CD4-positive, alpha-beta T cell treated with Interleukin-4 for 1 hour (primary cell): Measurements from ENCODE around the gene BPI.
"Not testable (repeated sequence)": the region's sequence is repeated elsewhere in the genome, so short reads cannot be mapped to it uniquely, and the experiment has no call there.

ENCODE experiments used
- DNase-seq, 2 donors: peaks; one replicate each; pipeline ENCODE4 v3.0.0-alpha.2; 2020 to 2022

BPI gene

DNA sequence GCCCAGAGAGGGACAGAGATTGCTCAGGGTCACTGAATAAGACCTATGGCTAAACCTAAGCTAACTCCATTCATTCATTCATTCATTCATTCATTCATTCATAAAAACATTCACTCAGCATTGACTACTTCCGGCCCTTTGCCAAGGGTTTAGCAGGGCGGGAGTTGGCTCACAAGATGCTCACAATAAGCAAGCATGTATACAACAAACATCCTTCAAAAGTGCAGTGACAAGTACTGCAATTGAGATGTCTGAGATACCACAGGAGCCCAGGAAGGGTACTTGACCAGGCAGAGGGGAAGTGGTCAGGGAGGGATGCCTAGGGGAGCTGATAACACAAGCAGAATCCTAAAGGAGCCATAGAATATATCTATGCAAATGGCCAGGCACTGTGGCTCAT lies 25.2 kb upstream of the BPI start:
- DNase-seq = no peak

- DNase-seq = not testable (repeated sequence)
These were observed 22.6 kb upstream of the BPI start for GRCh38 chr20:38281176-38281915.

DNA sequence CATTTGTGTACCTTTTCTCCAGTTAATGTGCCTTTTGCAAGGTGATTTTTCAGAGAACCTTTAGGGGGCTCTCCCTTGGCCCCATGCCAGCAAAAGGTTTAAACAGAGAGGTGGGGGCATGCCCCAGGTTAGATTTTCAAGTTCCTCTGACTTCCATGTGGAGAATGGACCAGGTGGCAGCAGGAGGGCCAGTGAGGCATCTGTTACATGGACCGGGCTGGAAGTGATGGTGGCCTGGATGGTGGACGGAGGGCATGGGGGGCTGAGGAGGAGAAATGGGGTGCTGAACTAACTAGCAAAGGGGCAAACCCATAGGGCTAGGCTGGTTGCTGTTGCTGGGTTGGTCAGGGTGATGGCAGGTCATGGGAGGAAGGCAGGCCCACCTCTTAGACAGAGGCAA lies 20.7 kb upstream of the BPI start:
- no peak for DNase-seq

DNA sequence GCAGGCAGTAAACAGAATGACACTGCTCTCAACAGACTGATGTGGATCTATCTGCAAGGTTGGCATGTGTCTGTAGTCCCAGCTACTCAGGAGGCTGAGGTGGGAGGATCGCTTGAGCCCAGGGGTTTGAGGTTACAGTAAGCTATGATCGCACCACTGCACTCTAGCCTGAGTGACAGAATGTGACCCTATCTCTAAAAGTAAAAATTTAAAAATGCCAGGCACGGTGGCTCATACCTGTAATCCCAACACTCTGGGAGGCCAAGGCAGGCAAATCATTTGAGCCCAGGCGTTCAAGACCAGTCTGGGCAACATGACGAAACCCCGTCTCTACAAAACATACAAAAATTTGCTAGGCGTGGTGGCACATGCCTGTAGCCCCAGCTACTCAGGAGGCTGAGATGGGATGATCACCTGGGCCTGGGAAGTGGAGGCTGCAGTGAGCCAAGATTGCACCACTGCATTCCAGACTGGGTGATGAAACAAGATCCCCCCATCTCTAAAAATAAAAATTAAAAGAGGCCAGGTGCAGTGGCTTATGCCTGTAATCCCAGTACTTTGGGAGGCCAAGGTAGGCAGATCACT lies 19.8 kb upstream of the BPI start:
- DNase-seq = not testable (repeated sequence)

- no peak for DNase-seq
These were observed 19.0 kb upstream of the BPI start for GRCh38 chr20:38284893-38285444.

DNA sequence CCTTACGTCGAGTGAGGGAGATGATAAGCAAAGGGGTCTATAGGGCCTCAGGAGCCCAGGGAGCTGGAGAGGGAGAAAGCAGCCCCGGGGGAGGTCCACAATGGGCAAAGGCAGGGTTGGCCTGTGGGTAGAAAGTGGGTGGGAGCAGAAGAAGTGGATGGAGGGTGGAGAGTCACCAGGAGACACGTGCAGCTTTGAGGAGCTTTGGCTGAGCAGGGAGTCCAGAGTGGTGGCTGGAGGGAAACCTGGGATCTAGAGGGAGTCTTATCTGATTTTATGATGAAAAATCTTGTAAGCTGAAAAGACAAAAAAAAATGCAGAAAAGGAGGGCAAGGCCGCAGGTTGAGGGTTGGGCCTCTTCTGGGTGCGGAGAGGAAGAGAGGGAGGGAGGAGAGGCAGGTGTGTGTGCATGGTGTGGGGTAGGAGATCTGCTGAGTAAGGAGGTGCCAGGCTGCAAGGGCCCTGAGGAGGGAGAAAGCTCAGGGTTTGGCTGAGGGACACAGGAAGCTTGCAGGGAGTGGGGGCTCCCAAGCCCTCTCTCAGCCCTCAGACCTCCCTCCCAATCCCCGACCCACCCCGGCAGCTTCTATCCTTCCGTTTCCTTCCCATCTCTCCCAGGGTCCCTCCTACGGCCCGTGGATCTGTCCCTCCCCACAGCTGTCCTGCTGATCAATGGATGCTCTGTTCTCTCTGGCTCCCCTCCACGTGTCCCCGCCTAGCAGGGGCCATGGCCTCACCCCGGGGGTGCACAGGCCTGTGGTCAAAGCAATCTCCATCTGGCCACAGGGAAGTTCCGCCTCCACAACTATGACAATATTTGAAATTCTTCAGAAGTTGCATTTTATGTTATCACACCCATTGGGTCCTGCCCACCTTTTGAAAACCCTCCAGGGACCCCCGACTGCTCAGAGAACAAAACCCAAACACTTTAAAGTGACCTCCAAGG lies 17.1 kb upstream of the BPI start:
- no peak for DNase-seq

DNA sequence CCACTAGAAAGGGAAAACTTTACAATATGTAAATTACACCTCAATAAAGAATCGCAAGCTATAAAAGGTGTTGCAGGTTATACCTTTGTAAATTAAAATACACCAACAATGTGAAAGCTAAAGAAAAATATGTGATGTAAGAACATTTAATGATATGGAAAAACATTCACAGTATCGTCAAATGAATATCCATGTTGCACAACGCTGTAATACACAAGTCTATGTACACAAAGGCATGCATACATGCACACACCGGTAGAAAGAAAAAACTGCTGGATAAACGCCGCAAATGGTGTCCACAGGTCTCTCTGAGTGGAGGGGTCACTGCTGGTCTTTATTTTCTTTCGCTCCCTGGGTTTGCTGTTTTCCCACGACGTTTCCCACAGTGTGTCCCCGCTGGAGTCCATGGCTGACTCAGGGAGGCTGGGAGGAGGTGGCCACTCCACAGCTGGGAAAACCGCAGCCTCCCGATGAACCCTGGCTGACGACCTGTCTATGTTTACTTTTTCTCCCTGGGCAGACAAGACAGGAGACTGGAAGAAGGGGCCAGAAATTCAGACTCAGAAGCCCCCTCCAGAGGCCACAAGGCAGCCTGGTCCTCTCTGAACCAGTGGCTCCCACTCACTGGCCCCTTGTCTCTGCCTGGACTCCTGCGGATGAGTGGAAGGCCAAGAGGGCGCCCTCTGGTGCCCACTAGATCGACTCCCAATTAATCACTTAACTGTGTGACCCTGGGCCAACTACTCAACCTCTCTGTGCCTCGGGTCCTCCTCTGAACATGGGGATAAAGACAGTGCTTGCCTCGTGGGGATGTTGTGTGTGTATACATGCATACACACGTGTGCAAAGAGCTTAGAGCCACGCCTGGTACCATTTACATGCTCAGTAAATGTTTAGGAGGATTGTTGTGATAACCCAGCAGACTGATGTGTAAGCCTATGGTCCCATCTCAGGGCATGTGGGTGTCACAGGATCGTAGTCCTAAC lies 12.8 kb upstream of the BPI start:
- DNase-seq = no peak

- DNase-seq = no peak
These were observed 12.0 kb upstream of the BPI start for GRCh38 chr20:38291966-38292365.

DNA sequence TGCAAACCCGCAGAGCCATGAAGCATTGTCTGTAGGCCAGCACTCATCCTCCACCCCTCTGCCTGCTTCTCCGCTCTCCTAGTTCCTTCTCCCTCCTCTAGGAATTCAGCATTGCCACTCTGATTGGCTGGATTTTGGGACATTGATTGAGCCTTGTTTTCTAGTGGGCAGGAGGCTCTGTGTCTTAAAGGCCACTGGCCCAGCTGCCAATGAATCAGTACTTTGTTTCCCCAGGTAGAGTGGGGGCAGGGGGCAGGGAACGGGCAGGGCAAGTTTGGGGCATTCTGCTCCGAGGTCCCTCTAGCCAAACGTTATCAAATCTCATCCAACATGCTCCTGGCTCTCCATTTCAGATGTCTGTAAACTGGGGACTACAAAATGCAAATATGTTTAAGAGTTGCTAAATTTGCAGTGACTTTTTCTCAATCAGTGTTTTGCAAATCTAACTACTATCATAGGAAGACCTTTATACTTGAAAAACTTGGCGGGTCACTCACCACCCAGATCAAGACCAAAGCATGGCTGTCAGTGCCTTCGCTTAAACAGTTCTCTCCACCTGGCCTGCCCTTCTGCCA lies 10.4 kb upstream of the BPI start:
- DNase-seq = no peak

DNA sequence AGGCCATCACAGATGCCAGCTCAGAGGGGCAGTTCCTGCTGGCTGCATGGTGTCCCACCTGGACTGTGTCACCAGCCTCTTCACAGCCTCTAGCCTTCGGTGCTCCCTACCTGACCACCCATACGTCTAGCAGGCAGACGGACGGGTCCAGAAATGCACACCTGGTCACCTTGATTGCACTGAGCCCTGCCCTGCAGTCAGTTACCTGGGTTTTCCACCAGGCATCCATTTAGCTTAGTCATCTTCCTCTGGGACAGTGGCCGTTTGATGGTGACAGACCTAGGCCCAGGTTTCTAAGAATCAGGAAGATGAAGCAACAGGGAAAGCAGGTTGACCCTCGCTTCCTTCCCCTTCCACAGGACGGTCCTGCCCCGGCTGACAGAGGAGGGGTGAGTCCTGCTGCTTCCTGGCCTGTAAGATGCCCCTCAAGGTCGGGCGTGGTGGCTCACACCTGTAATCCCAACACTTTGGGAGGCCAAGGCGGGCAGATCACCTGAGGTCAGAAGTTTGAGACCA lies 9.8 kb upstream of the BPI start:
- no peak for DNase-seq

GRCh38 chr20:38295811-38296210 lies 8.1 kb upstream of the BPI start:
- DNase-seq = no peak

DNA sequence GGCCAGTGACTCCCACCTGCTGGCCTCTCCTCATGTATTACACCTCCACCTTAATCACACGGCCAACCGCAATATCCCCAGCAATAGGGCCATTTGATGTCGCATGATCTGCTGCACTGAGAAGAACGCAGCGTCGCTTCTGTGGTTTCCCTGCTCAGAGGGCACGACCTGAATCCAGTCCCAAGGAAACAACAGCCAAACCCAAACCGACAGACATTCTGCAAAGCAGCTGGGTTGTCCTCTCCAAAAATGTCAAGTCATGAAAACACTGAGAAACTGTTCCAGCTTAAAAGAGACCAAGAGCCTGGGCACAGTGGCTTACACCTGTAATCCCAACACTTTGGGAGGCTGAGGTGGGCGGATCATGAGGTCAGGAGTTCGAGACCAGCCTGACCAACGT lies 7.5 kb upstream of the BPI start:
- no peak for DNase-seq

DNA sequence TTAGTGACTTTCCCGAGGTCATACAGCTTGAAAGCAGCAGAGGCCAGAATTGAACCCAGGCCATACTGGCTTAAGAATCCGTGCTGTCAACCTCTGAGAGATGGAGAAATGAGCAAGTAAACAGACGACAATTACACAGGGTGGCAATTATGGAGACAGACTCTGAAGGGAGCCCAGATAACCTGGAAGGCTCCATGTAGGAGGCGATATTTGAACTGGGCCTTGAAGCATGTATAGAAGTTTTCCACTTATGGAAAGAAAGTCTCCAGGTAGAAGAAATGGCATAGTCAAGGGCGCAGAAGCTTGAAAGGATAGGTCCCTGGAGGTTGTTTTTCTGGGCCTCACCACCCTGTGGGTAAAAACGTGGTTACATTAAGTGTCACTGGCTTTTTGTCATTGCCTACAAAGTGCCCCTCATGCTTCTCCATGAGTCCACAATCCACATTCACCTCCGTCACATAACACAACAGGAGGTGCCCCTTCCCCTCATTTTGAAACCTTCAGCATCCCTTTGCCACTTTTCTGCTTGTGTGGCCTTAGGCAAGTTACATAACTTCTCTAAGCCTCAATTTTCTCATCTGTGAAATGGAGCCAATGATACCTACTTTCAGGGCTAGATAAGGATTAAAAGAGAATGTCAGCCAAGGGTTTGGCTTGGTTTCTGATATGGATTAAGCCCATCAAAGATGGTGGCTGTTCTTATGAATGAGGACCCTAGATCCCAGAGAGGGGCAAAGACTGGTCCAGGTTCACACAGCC lies 5.9 kb upstream of the BPI start:
- DNase-seq = no peak

GRCh38 chr20:38298768-38299288 lies 5.1 kb upstream of the BPI start:
- peak in 1 of 2 donors; percentile 43 for DNase-seq

GRCh38 chr20:38299963-38300362 lies 4.0 kb upstream of the BPI start:
- no peak for DNase-seq

DNA sequence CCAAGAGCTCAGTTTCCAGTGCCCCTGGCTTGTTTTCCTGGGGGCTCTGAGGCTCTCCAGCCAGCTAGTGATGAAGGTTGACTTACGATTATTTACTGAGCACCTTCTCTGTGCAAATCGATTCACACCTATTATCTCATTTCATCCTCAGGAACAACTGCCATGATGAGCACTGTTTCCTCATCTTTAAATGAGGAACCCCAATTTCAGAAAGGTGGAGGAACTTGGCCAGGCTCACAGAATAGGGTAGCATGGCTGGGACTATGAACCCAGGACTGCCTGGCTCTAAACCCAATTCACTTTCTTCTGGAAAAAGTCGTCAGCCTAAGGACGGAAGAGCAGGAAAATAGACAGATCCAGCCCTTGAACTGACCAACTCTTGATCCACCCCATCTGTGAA lies 3.5 kb upstream of the BPI start:
- no peak for DNase-seq

DNA sequence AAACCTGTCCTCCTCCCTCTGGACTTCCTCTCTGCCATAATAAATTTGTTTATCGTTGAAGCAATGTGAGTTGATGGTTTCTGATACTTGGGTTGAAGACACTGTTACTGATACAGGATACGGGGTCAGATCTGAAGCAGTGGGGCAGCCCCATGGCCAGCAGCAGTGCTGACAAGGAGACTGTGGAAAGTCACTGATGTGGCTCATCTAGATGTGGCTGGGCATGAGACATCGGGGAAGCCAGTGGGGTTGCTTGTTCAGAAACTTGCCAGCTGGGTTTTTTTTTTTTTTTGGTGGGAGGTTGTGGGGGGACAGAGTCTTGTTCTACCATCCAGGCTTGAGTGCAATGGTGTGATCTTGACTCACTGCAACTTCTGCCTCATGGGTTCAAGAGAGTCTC lies 2.6 kb upstream of the BPI start:
- DNase-seq = no peak

DNA sequence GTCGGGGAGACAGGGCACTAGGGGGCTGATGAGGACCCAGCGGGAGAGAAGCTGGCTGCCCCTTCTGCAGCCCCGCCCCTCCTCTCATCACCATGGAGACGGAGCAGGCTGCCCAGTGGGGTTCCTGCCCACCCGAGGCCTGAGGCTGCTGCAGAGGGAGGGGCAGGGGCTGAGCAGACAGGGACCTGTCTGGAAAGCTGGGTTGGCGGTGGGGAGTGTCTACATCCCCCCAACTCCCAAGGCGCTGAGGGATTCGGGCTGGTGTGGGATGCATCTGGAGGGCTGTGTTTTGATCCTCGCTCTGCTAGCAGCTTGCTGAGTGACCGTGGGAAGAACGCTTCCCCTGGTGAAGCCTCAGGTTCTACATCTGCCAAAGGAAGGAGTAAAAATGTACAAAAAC lies 1.2 kb upstream of the BPI start:
- no peak for DNase-seq

DNA sequence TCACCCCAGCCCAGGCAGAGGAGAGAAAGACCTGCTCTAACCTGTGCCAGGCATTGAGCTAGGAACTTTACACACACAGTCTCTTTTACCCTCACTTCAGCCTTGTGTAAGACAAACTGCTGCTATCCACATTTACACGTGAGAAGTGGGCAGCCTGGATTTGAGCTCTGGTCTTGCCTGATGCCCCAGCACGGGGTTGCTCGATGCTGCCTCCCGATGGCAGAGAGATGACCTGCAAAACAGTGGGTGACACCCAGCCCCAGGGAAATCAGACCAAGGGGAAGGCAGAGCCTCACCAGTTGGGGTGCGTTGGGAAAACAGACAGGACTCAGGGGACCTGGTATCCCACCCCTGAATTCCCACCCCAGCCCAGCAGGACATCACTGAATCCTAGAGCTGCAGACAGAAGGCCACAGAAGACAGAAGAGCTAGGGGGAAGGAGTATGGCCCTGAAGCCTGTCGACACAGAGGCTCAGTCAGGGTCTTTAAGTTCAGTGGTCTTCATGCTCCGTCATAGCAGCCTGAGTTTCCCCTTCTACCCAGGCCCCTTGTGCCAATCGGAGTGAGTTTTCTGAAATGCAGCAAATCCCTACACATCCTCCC lies 990 bp downstream of the BPI start:
- DNase-seq = peak in 1 of 2 donors; percentile 52

GRCh38 chr20:38305541-38305940 lies 1.6 kb downstream of the BPI start:
- DNase-seq = no peak
